ENCODE data around the gene LRIG2.

Gene LRIG2

GRCh38 chr1:113123737-113124136, 50.7 kb downstream of the LRIG2 start:
- ChIA-PET CTCF (interaction anchor here (1.3 kb wide), 1 partner anchor 405 kb away, joined by 3 read pairs; a partner anchor contains a TSS), POLR2A (interaction anchor here (0.6 kb wide), 1 partner anchor 40 kb away, joined by 6 read pairs; no protein-coding TSS in a partner anchor)
- H3K4me3 ChIP-seq (ENCODE audit: low read depth, low read length): no peak overlapping the region
- peaks cover 60 to 92% of the 10 kb centered on the region in 2 experiments for H3K36me3 ChIP-seq (ENCODE audit: control insufficient read depth in 2 of 2, insufficient read depth in 1 of 2, low read length in 2 of 2)
- TF ChIP-seq ZNF169 (tag by site-specific recombination; IDR thresholded peaks at IDR 0.05): no peak
- peak; percentile 43; the same call in 1 of the 2 replicates for TF ChIP-seq ZSCAN4 (tag by site-specific recombination; IDR thresholded peaks at IDR 0.05)
- no peak for TF ChIP-seq SCRT2 (tag by site-specific recombination; IDR thresholded peaks at IDR 0.05)
- H3K27ac ChIP-seq (ENCODE audit: extremely low read depth, low read depth, low read length): no peak overlapping the region
- no peaks in the 10 kb centered on the region for H3K4me1 ChIP-seq (ENCODE audit: control insufficient read depth, insufficient read depth, low read length)
- no peaks in the 10 kb centered on the region for H3K9me3 ChIP-seq (ENCODE audit: control insufficient read depth, insufficient read depth, low read depth, low read length)

- peaks cover 58 to 88% of the 10 kb centered on the region in 2 experiments for H3K36me3 ChIP-seq (ENCODE audit: control insufficient read depth in 2 of 2, insufficient read depth in 1 of 2, low read length in 2 of 2)
- H3K27ac ChIP-seq (ENCODE audit: extremely low read depth, low read depth, low read length): no peak overlapping the region
- H3K4me1 ChIP-seq (ENCODE audit: control insufficient read depth, insufficient read depth, low read length): no peaks in the 10 kb centered on the region
- POLR2A ChIA-PET: interaction anchor here (0.6 kb wide), 1 partner anchor 40 kb away, joined by 6 read pairs; no protein-coding TSS in a partner anchor
- CTCF ChIA-PET: interaction anchor here (0.5 to 0.6 kb wide), 2 partner anchors 13 to 105 kb away, joined by 3 to 4 read pairs; no protein-coding TSS in a partner anchor
- H3K4me3 ChIP-seq (ENCODE audit: low read depth, low read length): no peak overlapping the region
- no peaks in the 10 kb centered on the region for H3K9me3 ChIP-seq (ENCODE audit: control insufficient read depth, insufficient read depth, low read depth, low read length)
- no peak for TF ChIP-seq KLF1 (tag by site-specific recombination; IDR thresholded peaks at IDR 0.05)
- TF ChIP-seq REST (tag by site-specific recombination; IDR thresholded peaks at IDR 0.05): no peak
- no peak for TF ChIP-seq SP2 (tag by site-specific recombination; IDR thresholded peaks at IDR 0.05)
- no peak for TF ChIP-seq ZSCAN4 (tag by site-specific recombination; IDR thresholded peaks at IDR 0.05)
- TF ChIP-seq PRDM1 (tag by site-specific recombination; IDR thresholded peaks at IDR 0.05): no peak
- no peak for TF ChIP-seq OVOL3 (tag by site-specific recombination; IDR thresholded peaks at IDR 0.05)
- no peak for TF ChIP-seq ZNF664 (tag by site-specific recombination; IDR thresholded peaks at IDR 0.05)
- TF ChIP-seq ZNF391 (tag by site-specific recombination; IDR thresholded peaks at IDR 0.05; ENCODE audit: borderline replicate concordance, low read depth): no peak
- TF ChIP-seq ZNF843 (tag by site-specific recombination; IDR thresholded peaks at IDR 0.05): no peak
- no peak for TF ChIP-seq ZNF707 (tag by site-specific recombination; IDR thresholded peaks at IDR 0.05)
- TF ChIP-seq EGR2 (tag by site-specific recombination; IDR thresholded peaks at IDR 0.05; ENCODE audit: low read depth): no peak
- no peak for TF ChIP-seq ZNF580 (tag by site-specific recombination; IDR thresholded peaks at IDR 0.05)
- no peak for TF ChIP-seq ZNF19 (tag by site-specific recombination; IDR thresholded peaks at IDR 0.05; ENCODE audit: low read depth)
- TF ChIP-seq ZBTB10 (tag by site-specific recombination; IDR thresholded peaks at IDR 0.05): no peak
These were observed 51.4 kb downstream of the LRIG2 start for GRCh38 chr1:113124366-113124765.

All from HEK293 (cell line).